Activated naive CD8-positive, alpha-beta T cell (primary cell): ENCODE data around the gene C4A.
"Not testable (repeated sequence)": the region's sequence is repeated elsewhere in the genome, so short reads cannot be mapped to it uniquely, and the experiment has no call there.

Source experiments
- H3K27ac Mint-ChIP-seq: one replicate; pipeline ENCODE4 v1.8.0; 2021; ENCODE audit warnings: mixed read lengths
- H3K27me3 Mint-ChIP-seq: one replicate; pipeline ENCODE4 v1.8.0; 2021; ENCODE audit warnings: mixed read lengths
- H3K36me3 Mint-ChIP-seq: one replicate; pipeline ENCODE4 v1.8.0; 2021; ENCODE audit warnings: mixed read lengths
- H3K4me1 Mint-ChIP-seq: one replicate; pipeline ENCODE4 v1.8.0; 2021; ENCODE audit warnings: low read depth, mixed read lengths
- H3K4me3 Mint-ChIP-seq: one replicate; pipeline ENCODE4 v1.8.0; 2021; ENCODE audit warnings: mild to moderate bottlenecking, mixed read lengths
- H3K9me3 Mint-ChIP-seq: one replicate; pipeline ENCODE4 v1.8.0; 2021; ENCODE audit warnings: low read depth, mixed read lengths

Gene C4A

GRCh38 chr6:31981744-31982143 lies at the start of gene C4A:
C4A (plus strand) TSS chr6:31982057; CDS start chr6:31982108, 51 bp downstream.
- not testable (repeated sequence) for H3K27ac Mint-ChIP-seq, H3K36me3 Mint-ChIP-seq, H3K27me3 Mint-ChIP-seq, H3K9me3 Mint-ChIP-seq, H3K4me3 Mint-ChIP-seq
- H3K4me1 Mint-ChIP-seq = peaks cover 16% of the 10 kb centered on the region

- H3K9me3 Mint-ChIP-seq, H3K4me1 Mint-ChIP-seq, H3K27ac Mint-ChIP-seq, H3K36me3 Mint-ChIP-seq, H3K4me3 Mint-ChIP-seq, H3K27me3 Mint-ChIP-seq: not testable (repeated sequence)
Observed at GRCh38 chr6:31932137-31932536, 49.7 kb upstream of the C4A start.

- no peak overlapping the region for H3K27ac Mint-ChIP-seq
- no peaks in the 10 kb centered on the region for H3K9me3 Mint-ChIP-seq
Observed at GRCh38 chr6:31933537-31933936, 48.3 kb upstream of the C4A start.

GRCh38 chr6:31935021-31935420 lies 46.8 kb upstream of the C4A start:
- no peak overlapping the region for H3K27ac Mint-ChIP-seq
- H3K4me1 Mint-ChIP-seq = no peaks in the 10 kb centered on the region
- H3K4me3 Mint-ChIP-seq = no peak overlapping the region
- H3K9me3 Mint-ChIP-seq = no peaks in the 10 kb centered on the region
- H3K27me3 Mint-ChIP-seq = peaks cover 2% of the 10 kb centered on the region
- no peaks in the 10 kb centered on the region for H3K36me3 Mint-ChIP-seq

More at GRCh38 chr6:31933537-31933936, 48.3 kb upstream of the C4A start:
- Mint-ChIP-seq H3K4me1 (no peaks in the 10 kb centered on the region), H3K36me3 (no peaks in the 10 kb centered on the region), H3K4me3 (no peak overlapping the region), H3K27me3 (peaks cover 2% of the 10 kb centered on the region)

- Mint-ChIP-seq H3K36me3 (no peaks in the 10 kb centered on the region), H3K4me3 (no peak overlapping the region), H3K27ac (no peak overlapping the region), H3K27me3 (peaks cover 2% of the 10 kb centered on the region), H3K9me3 (no peaks in the 10 kb centered on the region), H3K4me1 (no peaks in the 10 kb centered on the region)
Observed at GRCh38 chr6:31935823-31936222, 46.0 kb upstream of the C4A start.

GRCh38 chr6:31940256-31940664 lies 41.6 kb upstream of the C4A start:
- Mint-ChIP-seq H3K36me3 (no peaks in the 10 kb centered on the region), H3K27ac (no peak overlapping the region), H3K4me1 (peaks cover under 1% of the 10 kb centered on the region), H3K4me3 (no peak overlapping the region), H3K9me3 (no peaks in the 10 kb centered on the region), H3K27me3 (peaks cover 5% of the 10 kb centered on the region)

GRCh38 chr6:31943742-31944141 lies 38.1 kb upstream of the C4A start:
- Mint-ChIP-seq H3K36me3 (no peaks in the 10 kb centered on the region), H3K4me3 (no peak overlapping the region), H3K27ac (no peak overlapping the region), H3K9me3 (no peaks in the 10 kb centered on the region), H3K27me3 (peaks cover 5% of the 10 kb centered on the region), H3K4me1 (peaks cover 4% of the 10 kb centered on the region)

- H3K27ac Mint-ChIP-seq = no peak overlapping the region
- peaks cover 5% of the 10 kb centered on the region for H3K27me3 Mint-ChIP-seq
- no peak overlapping the region for H3K4me3 Mint-ChIP-seq
- H3K36me3 Mint-ChIP-seq = no peaks in the 10 kb centered on the region
- H3K9me3 Mint-ChIP-seq = no peaks in the 10 kb centered on the region
- H3K4me1 Mint-ChIP-seq = peaks cover 4% of the 10 kb centered on the region
Observed at GRCh38 chr6:31945154-31945506, 36.7 kb upstream of the C4A start.

- peaks cover 5% of the 10 kb centered on the region for H3K27me3 Mint-ChIP-seq
- H3K36me3 Mint-ChIP-seq = no peaks in the 10 kb centered on the region
- H3K9me3 Mint-ChIP-seq = no peaks in the 10 kb centered on the region
- peaks cover 4% of the 10 kb centered on the region for H3K4me1 Mint-ChIP-seq
- no peak within 1 kb of the TSS for H3K27ac Mint-ChIP-seq
- H3K4me3 Mint-ChIP-seq = no peak within 1 kb of the TSS
Observed at GRCh38 chr6:31945507-31946369, 36.1 kb upstream of the C4A start, which contains the start of gene CFB. CFB (plus strand) TSS chr6:31946095; CDS start chr6:31946222, 127 bp downstream.

GRCh38 chr6:31946370-31946885 lies 35.4 kb upstream of the C4A start:
- H3K27ac Mint-ChIP-seq = no peak overlapping the region
- peaks cover 4% of the 10 kb centered on the region for H3K4me1 Mint-ChIP-seq
- H3K36me3 Mint-ChIP-seq = no peaks in the 10 kb centered on the region
- H3K4me3 Mint-ChIP-seq = no peak overlapping the region
- H3K9me3 Mint-ChIP-seq = no peaks in the 10 kb centered on the region
- H3K27me3 Mint-ChIP-seq = peaks cover 5% of the 10 kb centered on the region

GRCh38 chr6:31947070-31947675 lies 34.7 kb upstream of the C4A start:
- no peaks in the 10 kb centered on the region for H3K9me3 Mint-ChIP-seq
- no peak overlapping the region for H3K27ac Mint-ChIP-seq
- H3K4me1 Mint-ChIP-seq = peaks cover 4% of the 10 kb centered on the region
- peaks cover 5% of the 10 kb centered on the region for H3K27me3 Mint-ChIP-seq
- H3K36me3 Mint-ChIP-seq = no peaks in the 10 kb centered on the region
- no peak overlapping the region for H3K4me3 Mint-ChIP-seq

GRCh38 chr6:31947864-31948263 lies 34.0 kb upstream of the C4A start:
- no peak overlapping the region for H3K27ac Mint-ChIP-seq
- H3K4me3 Mint-ChIP-seq = no peak overlapping the region
- no peaks in the 10 kb centered on the region for H3K9me3 Mint-ChIP-seq
- H3K36me3 Mint-ChIP-seq = no peaks in the 10 kb centered on the region
- H3K4me1 Mint-ChIP-seq = peaks cover 4% of the 10 kb centered on the region
- H3K27me3 Mint-ChIP-seq = no peaks in the 10 kb centered on the region

GRCh38 chr6:31948306-31948705 lies 33.6 kb upstream of the C4A start:
- H3K4me3 Mint-ChIP-seq = no peak overlapping the region
- H3K9me3 Mint-ChIP-seq = no peaks in the 10 kb centered on the region
- peaks cover 4% of the 10 kb centered on the region for H3K4me1 Mint-ChIP-seq
- peaks cover 2% of the 10 kb centered on the region for H3K36me3 Mint-ChIP-seq
- no peaks in the 10 kb centered on the region for H3K27me3 Mint-ChIP-seq
- H3K27ac Mint-ChIP-seq = no peak overlapping the region

GRCh38 chr6:31948753-31949413 lies 33.0 kb upstream of the C4A start:
- Mint-ChIP-seq H3K4me1 (peaks cover 4% of the 10 kb centered on the region), H3K27me3 (no peaks in the 10 kb centered on the region), H3K36me3 (peaks cover 2% of the 10 kb centered on the region), H3K27ac (no peak overlapping the region), H3K9me3 (no peaks in the 10 kb centered on the region), H3K4me3 (no peak overlapping the region)

- Mint-ChIP-seq H3K4me3 (no peak overlapping the region), H3K27ac (no peak overlapping the region), H3K36me3 (peaks cover 2% of the 10 kb centered on the region), H3K9me3 (no peaks in the 10 kb centered on the region), H3K27me3 (no peaks in the 10 kb centered on the region), H3K4me1 (peaks cover 4% of the 10 kb centered on the region)
Observed at GRCh38 chr6:31949926-31950548, 31.8 kb upstream of the C4A start.
